Activated CD4-positive, alpha-beta T cell treated with anti-CD3 and anti-CD28 coated beads, Interleukin-2, amount 10 ng/mL, durations not matched to agents 24 days and 14 days (primary cell): ENCODE measurements around the gene SEMA3F. TPM values are rescaled to one million over a fixed set of nuclear protein-coding genes. Genes with fewer than 3 reads are reported as not detected.

Experiments used
- DNase-seq: peaks from one replicate; pipeline ENCODE4 v3.0.0; 2022
- H3K27ac Mint-ChIP-seq: one replicate; pipeline ENCODE4 v1.8.0; 2022; ENCODE audit warnings: mild to moderate bottlenecking, mixed read lengths
- H3K27me3 Mint-ChIP-seq: one replicate; pipeline ENCODE4 v1.8.0; 2022; ENCODE audit warnings: mixed read lengths
- H3K36me3 Mint-ChIP-seq: one replicate; pipeline ENCODE4 v1.8.0; 2022; ENCODE audit warnings: low read depth, mild to moderate bottlenecking, mixed read lengths
- H3K4me1 Mint-ChIP-seq: one replicate; pipeline ENCODE4 v1.8.0; 2021; ENCODE audit warnings: mixed read lengths
- H3K4me3 Mint-ChIP-seq: one replicate; pipeline ENCODE4 v1.8.0; 2022; ENCODE audit warnings: mild to moderate bottlenecking, moderate library complexity, mixed read lengths
- H3K9me3 Mint-ChIP-seq: one replicate; pipeline ENCODE4 v1.8.0; 2021; ENCODE audit warnings: mixed read lengths
- intact Hi-C: fragments of 100-400 bp; cut with micrococcal nuclease; formaldehyde crosslinking; loops from one replicate; pipeline ENCODE4 v1.15.1; 2023
- total RNA-seq: library from RNA; stranded (reverse); gene quantifications from 2 replicates; pipeline ENCODE4 v1.2.3, GENCODE V29; 2022

SEMA3F gene
- total RNA-seq, 1 donor from 2014 or later: 0.14 TPM

GRCh38 chr3:50166620-50167019 lies 11.5 kb downstream of the SEMA3F start:
- peaks cover 4% of the 10 kb centered on the region for H3K27me3 Mint-ChIP-seq
- no peaks in the 10 kb centered on the region for H3K36me3 Mint-ChIP-seq

DNA sequence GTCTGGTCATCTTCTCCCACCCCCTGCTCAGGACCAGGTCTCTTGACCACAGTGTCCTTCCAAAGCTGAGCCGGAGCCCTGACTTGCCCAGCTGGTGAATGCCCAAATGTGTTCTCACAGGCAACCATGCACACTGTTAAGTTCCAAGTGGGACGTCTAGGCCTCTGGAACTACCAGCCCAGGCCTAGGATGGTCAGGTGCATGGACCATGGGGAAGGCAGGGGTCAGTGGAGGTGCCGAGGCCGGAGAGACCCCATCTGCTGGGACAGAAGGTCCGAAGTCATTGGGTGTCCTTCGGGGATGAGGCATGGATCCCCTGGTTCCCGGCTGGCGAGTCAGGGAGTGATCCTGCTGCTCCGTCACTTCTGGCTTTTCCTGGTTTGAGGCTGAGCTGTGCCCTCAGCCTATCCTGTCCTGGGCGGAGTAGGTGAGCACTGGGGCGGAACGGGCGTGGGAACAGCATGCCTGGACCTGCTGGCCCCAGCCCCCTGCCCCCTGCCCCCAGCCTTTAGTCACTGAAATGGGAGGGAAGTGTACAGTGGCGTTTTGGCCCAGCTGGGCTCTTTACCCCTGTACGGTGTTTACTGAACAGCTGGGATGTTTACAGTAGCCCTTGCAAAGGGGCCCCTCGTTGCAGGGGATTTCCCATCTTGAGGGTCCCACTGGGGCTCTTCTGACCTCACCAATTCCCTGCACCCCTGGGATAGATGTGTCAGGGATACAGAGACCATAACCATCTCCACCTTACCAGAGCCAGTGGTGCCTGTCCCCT lies 12.1 kb downstream of the SEMA3F start:
- Mint-ChIP-seq H3K27ac (no peak overlapping the region), H3K4me3 (no peak overlapping the region), H3K36me3 (no peaks in the 10 kb centered on the region), H3K27me3 (peaks cover 4% of the 10 kb centered on the region), H3K9me3 (no peaks in the 10 kb centered on the region), H3K4me1 (no peaks in the 10 kb centered on the region)
- intact Hi-C loops: no loop called here
- no peak for DNase-seq

More at GRCh38 chr3:50166620-50167019, 11.5 kb downstream of the SEMA3F start:
- no peak for DNase-seq
- H3K4me1 Mint-ChIP-seq: no peaks in the 10 kb centered on the region
- no peaks in the 10 kb centered on the region for H3K9me3 Mint-ChIP-seq
- intact Hi-C loops: no loop called here
- no peak overlapping the region for H3K4me3 Mint-ChIP-seq
- no peak overlapping the region for H3K27ac Mint-ChIP-seq

- H3K9me3 Mint-ChIP-seq: no peaks in the 10 kb centered on the region
- no peaks in the 10 kb centered on the region for H3K4me1 Mint-ChIP-seq
- no peak overlapping the region for H3K4me3 Mint-ChIP-seq
- H3K36me3 Mint-ChIP-seq: no peaks in the 10 kb centered on the region
- peaks cover 4% of the 10 kb centered on the region for H3K27me3 Mint-ChIP-seq
- intact Hi-C loops: no loop called here
- no peak for DNase-seq
- H3K27ac Mint-ChIP-seq: no peak overlapping the region
These were observed 12.7 kb downstream of the SEMA3F start for GRCh38 chr3:50167841-50168209.

- no peaks in the 10 kb centered on the region for H3K9me3 Mint-ChIP-seq
- no peaks in the 10 kb centered on the region for H3K36me3 Mint-ChIP-seq
- intact Hi-C loops: no loop called here
- H3K4me1 Mint-ChIP-seq: no peaks in the 10 kb centered on the region
- H3K4me3 Mint-ChIP-seq: no peak overlapping the region
- H3K27me3 Mint-ChIP-seq: peaks cover 4% of the 10 kb centered on the region
- no peak overlapping the region for H3K27ac Mint-ChIP-seq
- DNase-seq: no peak
These were observed 13.3 kb downstream of the SEMA3F start for GRCh38 chr3:50168388-50168787.

DNA sequence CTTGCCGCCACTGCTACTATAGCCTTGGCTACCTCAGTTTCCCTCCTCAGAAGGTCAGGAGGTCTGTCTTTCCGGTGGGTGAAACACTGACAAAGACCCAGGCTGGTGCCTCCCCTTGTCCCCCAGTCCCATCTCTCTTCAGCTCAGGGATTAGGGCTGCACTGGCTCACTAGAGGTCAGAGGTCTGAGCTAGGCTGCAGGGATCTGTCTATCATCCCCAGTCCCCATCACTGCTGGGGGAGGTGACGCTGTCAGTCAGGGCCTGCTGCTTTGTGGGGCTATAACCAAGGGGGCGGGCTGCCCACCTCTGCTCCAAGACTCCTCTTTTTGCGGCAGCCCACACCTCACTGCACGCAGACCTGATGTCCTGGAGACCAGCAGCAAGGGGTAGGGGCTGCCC lies 13.7 kb downstream of the SEMA3F start:
- Mint-ChIP-seq H3K36me3 (no peaks in the 10 kb centered on the region), H3K4me1 (peaks cover 2% of the 10 kb centered on the region), H3K27me3 (peaks cover 4% of the 10 kb centered on the region), H3K4me3 (no peak overlapping the region), H3K27ac (no peak overlapping the region), H3K9me3 (no peaks in the 10 kb centered on the region)
- DNase-seq: no peak
- intact Hi-C loops: no loop called here

GRCh38 chr3:50169232-50169832 lies 14.2 kb downstream of the SEMA3F start:
- H3K36me3 Mint-ChIP-seq: no peaks in the 10 kb centered on the region
- no peaks in the 10 kb centered on the region for H3K9me3 Mint-ChIP-seq
- DNase-seq: no peak
- no peak overlapping the region for H3K27ac Mint-ChIP-seq
- intact Hi-C loops: no loop called here
- H3K4me3 Mint-ChIP-seq: no peak overlapping the region
- peaks cover 3% of the 10 kb centered on the region for H3K4me1 Mint-ChIP-seq
- H3K27me3 Mint-ChIP-seq: peaks cover 4% of the 10 kb centered on the region

GRCh38 chr3:50169858-50170257 lies 14.7 kb downstream of the SEMA3F start:
- H3K9me3 Mint-ChIP-seq: no peaks in the 10 kb centered on the region
- H3K36me3 Mint-ChIP-seq: no peaks in the 10 kb centered on the region
- H3K4me3 Mint-ChIP-seq: no peak overlapping the region
- H3K27me3 Mint-ChIP-seq: no peaks in the 10 kb centered on the region
- peaks cover 3% of the 10 kb centered on the region for H3K4me1 Mint-ChIP-seq
- H3K27ac Mint-ChIP-seq: no peak overlapping the region
- DNase-seq: no peak
- intact Hi-C loops: no loop called here

DNA sequence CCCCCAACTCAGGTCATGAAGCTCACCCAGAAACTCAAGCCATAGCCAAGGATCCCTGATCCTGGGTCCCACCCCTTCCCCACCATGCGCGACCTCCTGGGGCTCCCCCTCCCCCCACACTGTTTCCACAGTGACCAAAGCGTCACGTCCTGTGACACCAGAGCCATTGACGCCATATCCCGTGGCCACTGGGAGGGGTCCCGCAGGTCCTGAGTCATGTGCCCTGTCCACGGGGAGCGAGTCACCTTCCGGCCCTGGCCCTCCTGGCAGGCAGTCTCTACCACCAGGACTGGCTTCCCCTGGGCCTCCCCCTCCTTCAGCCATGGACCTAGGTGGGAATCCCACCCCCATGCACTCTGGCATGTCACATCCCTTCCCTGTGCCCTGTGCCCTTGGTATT lies 15.6 kb downstream of the SEMA3F start:
- DNase-seq: no peak
- peaks cover 3% of the 10 kb centered on the region for H3K4me1 Mint-ChIP-seq
- no peaks in the 10 kb centered on the region for H3K27me3 Mint-ChIP-seq
- no peak overlapping the region for H3K27ac Mint-ChIP-seq
- no peak overlapping the region for H3K4me3 Mint-ChIP-seq
- intact Hi-C loops: no loop called here
- H3K36me3 Mint-ChIP-seq: no peaks in the 10 kb centered on the region
- H3K9me3 Mint-ChIP-seq: no peaks in the 10 kb centered on the region

- intact Hi-C loops: no loop called here
- no peaks in the 10 kb centered on the region for H3K36me3 Mint-ChIP-seq
- no peak for DNase-seq
- no peak overlapping the region for H3K27ac Mint-ChIP-seq
- H3K9me3 Mint-ChIP-seq: no peaks in the 10 kb centered on the region
- peaks cover 3% of the 10 kb centered on the region for H3K4me1 Mint-ChIP-seq
- H3K4me3 Mint-ChIP-seq: no peak overlapping the region
- H3K27me3 Mint-ChIP-seq: no peaks in the 10 kb centered on the region
These were observed 16.6 kb downstream of the SEMA3F start for GRCh38 chr3:50171540-50172301.

DNA sequence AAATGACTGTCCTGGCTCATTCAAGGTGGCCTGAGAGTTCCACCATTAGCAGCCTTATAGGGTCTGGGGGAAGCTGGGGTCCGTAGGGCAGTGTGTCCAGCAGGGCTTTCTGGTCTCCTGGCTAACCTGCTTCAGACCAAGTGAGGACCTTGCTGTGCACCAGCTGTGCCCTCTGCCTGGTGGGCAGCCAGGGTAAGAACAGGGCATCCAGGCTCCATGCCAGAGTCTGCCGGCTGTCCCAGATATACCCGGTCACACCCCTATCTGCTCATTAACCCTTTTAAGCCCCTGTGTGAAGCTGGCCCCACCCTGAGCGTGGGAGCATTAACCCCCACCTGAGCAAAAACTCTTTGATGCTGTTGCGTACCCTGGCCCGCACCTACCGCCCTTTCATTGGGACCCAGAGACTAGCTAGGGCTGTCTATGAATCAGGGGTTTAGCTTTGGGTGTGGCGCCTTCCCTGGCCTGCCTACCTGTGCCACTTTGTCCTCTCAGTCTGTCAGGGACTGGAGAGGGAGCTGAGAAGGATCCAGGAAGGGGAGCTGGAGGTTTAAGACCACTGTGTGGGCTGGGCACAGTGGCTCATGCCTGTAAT lies 17.6 kb downstream of the SEMA3F start:
- peaks cover 3% of the 10 kb centered on the region for H3K4me1 Mint-ChIP-seq

DNA sequence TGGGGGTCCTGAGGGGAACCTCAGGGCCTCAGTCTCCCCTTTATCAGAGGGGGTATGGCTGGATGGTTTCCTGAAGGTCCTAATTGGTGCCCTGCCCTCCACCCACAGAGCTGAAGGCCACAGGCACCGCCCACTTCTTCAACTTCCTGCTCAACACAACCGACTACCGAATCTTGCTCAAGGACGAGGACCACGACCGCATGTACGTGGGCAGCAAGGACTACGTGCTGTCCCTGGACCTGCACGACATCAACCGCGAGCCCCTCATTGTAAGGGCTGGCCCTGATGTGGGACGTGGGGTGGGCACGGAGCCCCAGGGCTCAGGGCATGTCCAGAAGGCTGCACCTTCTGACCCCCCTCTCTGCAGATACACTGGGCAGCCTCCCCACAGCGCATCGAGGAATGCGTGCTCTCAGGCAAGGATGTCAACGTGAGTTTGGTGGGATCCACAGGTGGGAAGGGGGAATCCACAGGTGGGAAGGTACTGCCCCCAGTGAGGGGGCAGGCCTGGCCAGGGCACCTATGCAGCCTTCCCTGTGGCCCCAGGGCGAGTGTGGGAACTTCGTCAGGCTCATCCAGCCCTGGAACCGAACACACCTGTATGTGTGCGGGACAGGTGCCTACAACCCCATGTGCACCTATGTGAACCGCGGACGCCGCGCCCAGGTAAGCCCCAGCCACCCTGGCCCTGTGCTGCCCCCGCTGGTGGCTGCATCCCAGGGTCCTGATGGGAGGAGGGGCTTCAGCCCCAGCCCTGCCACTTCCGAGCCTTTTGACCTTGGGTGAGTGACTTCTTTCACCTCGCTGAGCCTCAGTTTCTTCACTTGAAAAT lies 18.8 kb downstream of the SEMA3F start:
- intact Hi-C loops: no loop called here
- H3K27ac Mint-ChIP-seq: no peak overlapping the region
- no peak overlapping the region for H3K4me3 Mint-ChIP-seq
- peaks cover 3% of the 10 kb centered on the region for H3K4me1 Mint-ChIP-seq
- no peaks in the 10 kb centered on the region for H3K36me3 Mint-ChIP-seq
- H3K27me3 Mint-ChIP-seq: no peaks in the 10 kb centered on the region
- H3K9me3 Mint-ChIP-seq: no peaks in the 10 kb centered on the region
- DNase-seq: no peak

More for the DNA sequence above, 17.6 kb downstream of the SEMA3F start:
- Mint-ChIP-seq H3K27ac (no peak overlapping the region), H3K9me3 (no peaks in the 10 kb centered on the region), H3K36me3 (no peaks in the 10 kb centered on the region), H3K27me3 (no peaks in the 10 kb centered on the region), H3K4me3 (no peak overlapping the region)
- DNase-seq: no peak
- intact Hi-C loops: no loop called here

- H3K4me1 Mint-ChIP-seq: peaks cover 3% of the 10 kb centered on the region
- intact Hi-C loops: no loop called here
- H3K9me3 Mint-ChIP-seq: no peaks in the 10 kb centered on the region
- DNase-seq: no peak
- H3K27me3 Mint-ChIP-seq: no peaks in the 10 kb centered on the region
- H3K36me3 Mint-ChIP-seq: no peaks in the 10 kb centered on the region
- no peak overlapping the region for H3K27ac Mint-ChIP-seq
- no peak overlapping the region for H3K4me3 Mint-ChIP-seq
These were observed 19.4 kb downstream of the SEMA3F start for GRCh38 chr3:50174517-50174895.

- H3K36me3 Mint-ChIP-seq: no peaks in the 10 kb centered on the region
- no peaks in the 10 kb centered on the region for H3K9me3 Mint-ChIP-seq
- peaks cover 3% of the 10 kb centered on the region for H3K4me1 Mint-ChIP-seq
- no peak overlapping the region for H3K27ac Mint-ChIP-seq
- no peak overlapping the region for H3K4me3 Mint-ChIP-seq
- no peaks in the 10 kb centered on the region for H3K27me3 Mint-ChIP-seq
- intact Hi-C loops: no loop called here
- no peak for DNase-seq
These were observed 19.9 kb downstream of the SEMA3F start for GRCh38 chr3:50174947-50175524.
